ENCODE data around the gene ANKRD1. TPM values are rescaled to one million over a fixed set of nuclear protein-coding genes. Genes with fewer than 3 reads are reported as not detected.

The ANKRD1 gene
- total and polyA plus RNA-seq, 12 donors, result 1,390 to 8,287 (median 4,440) TPM

DNA sequence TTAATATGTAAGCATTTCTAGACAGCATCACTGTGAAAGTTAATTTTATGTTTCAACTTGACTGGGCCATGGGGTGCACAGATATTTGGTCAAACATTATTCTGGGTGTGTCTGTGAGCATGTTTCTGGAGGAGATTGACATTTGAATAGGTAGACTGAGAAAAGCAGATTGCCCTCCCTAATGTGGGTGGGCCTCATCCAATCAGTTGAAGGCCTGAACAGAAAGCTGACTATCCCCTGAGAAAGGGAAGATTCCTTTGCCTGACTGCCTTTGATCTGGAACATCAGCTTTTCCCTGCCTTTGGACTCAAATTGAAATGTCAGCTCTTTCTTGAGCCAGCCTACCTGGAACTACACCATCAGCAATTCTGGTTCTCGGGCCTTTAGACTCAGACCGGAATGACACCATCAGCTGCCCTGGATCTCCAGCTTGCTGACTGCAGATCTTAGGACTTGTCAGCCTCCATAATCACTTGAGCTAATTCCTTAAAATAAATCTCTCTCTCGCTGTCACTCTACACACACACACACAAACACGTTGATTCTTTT lies 54.8 kb downstream of the ANKRD1 start:
- TF ChIP-seq, protein P1, sequence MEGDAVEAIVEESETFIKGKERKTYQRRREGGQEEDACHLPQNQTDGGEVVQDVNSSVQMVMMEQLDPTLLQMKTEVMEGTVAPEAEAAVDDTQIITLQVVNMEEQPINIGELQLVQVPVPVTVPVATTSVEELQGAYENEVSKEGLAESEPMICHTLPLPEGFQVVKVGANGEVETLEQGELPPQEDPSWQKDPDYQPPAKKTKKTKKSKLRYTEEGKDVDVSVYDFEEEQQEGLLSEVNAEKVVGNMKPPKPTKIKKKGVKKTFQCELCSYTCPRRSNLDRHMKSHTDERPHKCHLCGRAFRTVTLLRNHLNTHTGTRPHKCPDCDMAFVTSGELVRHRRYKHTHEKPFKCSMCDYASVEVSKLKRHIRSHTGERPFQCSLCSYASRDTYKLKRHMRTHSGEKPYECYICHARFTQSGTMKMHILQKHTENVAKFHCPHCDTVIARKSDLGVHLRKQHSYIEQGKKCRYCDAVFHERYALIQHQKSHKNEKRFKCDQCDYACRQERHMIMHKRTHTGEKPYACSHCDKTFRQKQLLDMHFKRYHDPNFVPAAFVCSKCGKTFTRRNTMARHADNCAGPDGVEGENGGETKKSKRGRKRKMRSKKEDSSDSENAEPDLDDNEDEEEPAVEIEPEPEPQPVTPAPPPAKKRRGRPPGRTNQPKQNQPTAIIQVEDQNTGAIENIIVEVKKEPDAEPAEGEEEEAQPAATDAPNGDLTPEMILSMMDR (IDR thresholded peaks at IDR 0.05), result no peak
- intact Hi-C loops (cut with DNase I), result loop anchor here in 3 of 10 donors (5.0 to 10.0 kb wide), 4 partner anchors 111 to 1071 kb away; no protein-coding TSS in a partner anchor
- no peak overlapping the region for H3K27ac ChIP-seq
- no peak for DNase-seq
- no peak for ATAC-seq
- no peak overlapping the region for H3K4me3 ChIP-seq
- peaks cover 0 to 5% (median 0%) of the 10 kb centered on the region in 9 donors for H3K4me1 ChIP-seq
- H3K9me3 ChIP-seq, result peaks cover 0 to 11% (median 0%) of the 10 kb centered on the region in 11 donors
- H3K36me3 ChIP-seq, result no peaks in the 10 kb centered on the region
- WGBS, 2 donors, result 87 to 91% methylated on average over 4 of the region's 4 CpGs
- peaks cover 0 to 38% (median 22%) of the 10 kb centered on the region in 7 donors for H3K27me3 ChIP-seq

DNA sequence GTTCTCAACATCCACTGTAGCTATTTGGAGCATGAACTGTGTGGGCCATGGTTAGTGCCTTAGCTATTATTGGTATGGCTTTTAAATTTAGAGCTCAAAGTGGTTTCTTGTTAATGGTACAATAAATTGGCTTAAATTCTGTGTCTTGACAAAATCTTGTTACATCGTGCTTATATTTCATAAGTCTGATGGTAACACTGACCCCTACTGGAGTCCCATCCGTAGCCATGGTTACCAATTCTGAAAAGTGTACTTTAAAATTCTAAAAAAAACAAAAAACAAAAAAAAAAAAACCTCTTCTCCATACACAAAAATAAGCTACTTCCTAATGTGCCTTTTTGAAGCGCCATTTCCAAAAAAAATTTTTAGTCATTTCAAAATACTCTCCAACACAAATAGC lies 55.5 kb downstream of the ANKRD1 start:
- H3K4me3 ChIP-seq, result no peak overlapping the region
- ATAC-seq (no peak), DNase-seq (no peak)
- H3K27ac ChIP-seq, result no peak overlapping the region
- peaks cover 0 to 38% (median 22%) of the 10 kb centered on the region in 7 donors for H3K27me3 ChIP-seq
- intact Hi-C loops (cut with DNase I), result loop anchor here in 3 of 10 donors (5.0 to 10.0 kb wide), 4 partner anchors 111 to 1071 kb away; no protein-coding TSS in a partner anchor
- 40 to 51% methylated on average over 3 of the region's 3 CpGs for WGBS, 2 donors
- no peaks in the 10 kb centered on the region for H3K4me1 ChIP-seq
- peaks cover 0 to 11% (median 0%) of the 10 kb centered on the region in 11 donors for H3K9me3 ChIP-seq
- TF ChIP-seq, protein P1 (IDR thresholded peaks at IDR 0.05), result peak in 3 of 9 donors; percentile 10 to 44 (median 33)
- no peaks in the 10 kb centered on the region for H3K36me3 ChIP-seq

DNA sequence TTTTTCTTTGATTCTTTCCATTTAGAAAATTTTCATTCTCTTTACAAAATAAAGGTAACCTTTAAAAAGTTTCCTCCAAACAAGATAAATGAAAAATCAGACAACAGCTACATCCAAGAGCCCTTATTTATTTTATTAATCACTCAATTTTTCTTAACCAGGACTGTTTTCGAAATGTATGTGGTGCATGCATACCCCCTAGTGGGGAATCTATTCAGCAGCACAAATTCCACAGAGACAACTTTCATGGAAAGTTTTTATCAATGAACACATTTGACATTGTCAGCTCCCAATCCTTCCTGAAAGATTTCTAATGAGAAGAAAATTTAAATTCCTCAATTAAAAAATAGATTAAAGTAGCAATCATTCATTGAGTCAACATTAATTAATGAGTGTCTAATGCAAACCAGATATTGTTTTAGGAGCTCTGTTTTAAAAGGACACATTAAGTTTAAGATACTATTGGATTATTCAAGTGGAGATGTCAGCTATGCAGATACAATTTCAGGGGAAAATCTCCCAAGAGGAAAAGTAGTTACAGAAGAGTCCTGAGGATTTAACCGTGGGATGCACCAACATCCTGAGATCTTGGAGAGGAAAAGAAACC lies 57.9 kb downstream of the ANKRD1 start:
- Histone ChIP-seq H3K9me3 (no peaks in the 10 kb centered on the region), H3K36me3 (no peaks in the 10 kb centered on the region), H3K27me3 (peaks cover 0 to 53% (median 22%) of the 10 kb centered on the region in 7 donors), H3K4me1 (peaks cover 0 to 17% (median 0%) of the 10 kb centered on the region in 9 donors), H3K4me3 (no peak overlapping the region), H3K27ac (no peak overlapping the region)
- intact Hi-C loops (cut with DNase I), result loop anchor here in 8 of 10 donors (2.0 to 10.0 kb wide), 7 partner anchors 108 to 1071 kb away; no protein-coding TSS in a partner anchor
- no peak for DNase-seq
- WGBS, 2 donors, result 23 to 35% methylated on average over 2 of the region's 2 CpGs
- no peak for ATAC-seq
- TF ChIP-seq, protein P1 (IDR thresholded peaks at IDR 0.05), result peak; percentile 21 to 71 (median 55)

Other genes with a start within 250 kb of the ANKRD1 start
- under 1 TPM in 8 of 10 donors, not detected in 2; 0.09 to 0.28 (median 0.16) TPM for gene HTR7, start 63.0 kb downstream of the ANKRD1 start, total RNA-seq
- gene HTR7, start 63.0 kb downstream of the ANKRD1 start, polyA plus RNA-seq, result under 1 TPM in 1 of 2 donors, not detected in 1; 0.12 TPM
- gene RPP30, start 49.1 kb downstream of the ANKRD1 start, total RNA-seq, result 10 to 100 TPM; 27.9 to 40.4 (median 33.3) TPM
- gene RPP30, start 49.1 kb downstream of the ANKRD1 start, polyA plus RNA-seq, result 10 to 100 TPM; 33.4 to 41.8 TPM